Measurements from ENCODE around the gene CD164L2. TPM values are rescaled to one million over a fixed set of nuclear protein-coding genes. Genes with fewer than 3 reads are reported as not detected.
"Not testable (repeated sequence)": the region's sequence is repeated elsewhere in the genome, so short reads cannot be mapped to it uniquely, and the experiment has no call there.

Gene CD164L2
- not detected for total RNA-seq
- long read RNA-seq = 0 reads

- peak in 1 of 2 donors; percentile 37 for ATAC-seq
Measured at GRCh38 chr1:27383039-27383605, at the start of gene CD164L2. Gene CD164L2 (minus strand): TSS chr1:27383333. CDS start chr1:27383239, 94 bp downstream.

GRCh38 chr1:27432725-27433124, 49.6 kb upstream of the CD164L2 start:
- DNase-seq, ATAC-seq: not testable (repeated sequence)
- intact Hi-C loops (cut with DNase I) = loop anchor here (5.0 to 10.0 kb wide), 2 partner anchors 52 to 55 kb away; no protein-coding TSS in a partner anchor

More at GRCh38 chr1:27383039-27383605, at the start of gene CD164L2:
- intact Hi-C loops (cut with DNase I) = no loop called here
- DNase-seq = no peak

DNA sequence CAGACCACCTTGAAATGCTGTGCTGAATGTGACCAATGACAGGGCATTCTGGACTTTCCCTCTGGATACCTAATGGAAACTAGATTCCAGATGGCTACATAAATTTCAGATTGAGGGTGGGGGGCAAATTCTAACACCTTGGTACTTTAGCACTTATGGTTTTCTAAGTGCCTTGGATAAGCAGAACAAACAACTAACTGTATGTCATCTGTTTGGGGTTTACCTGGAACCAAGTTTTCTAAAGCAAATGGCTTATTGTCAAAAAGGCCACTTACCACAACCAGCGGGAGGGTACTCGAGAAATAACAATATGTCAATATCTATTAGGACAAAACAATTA, 48.4 kb upstream of the CD164L2 start:
- ATAC-seq (no peak), DNase-seq (no peak)
- intact Hi-C loops (cut with DNase I) = loop anchor here (5.0 to 10.0 kb wide), 2 partner anchors 53 to 56 kb away; no protein-coding TSS in a partner anchor

DNA sequence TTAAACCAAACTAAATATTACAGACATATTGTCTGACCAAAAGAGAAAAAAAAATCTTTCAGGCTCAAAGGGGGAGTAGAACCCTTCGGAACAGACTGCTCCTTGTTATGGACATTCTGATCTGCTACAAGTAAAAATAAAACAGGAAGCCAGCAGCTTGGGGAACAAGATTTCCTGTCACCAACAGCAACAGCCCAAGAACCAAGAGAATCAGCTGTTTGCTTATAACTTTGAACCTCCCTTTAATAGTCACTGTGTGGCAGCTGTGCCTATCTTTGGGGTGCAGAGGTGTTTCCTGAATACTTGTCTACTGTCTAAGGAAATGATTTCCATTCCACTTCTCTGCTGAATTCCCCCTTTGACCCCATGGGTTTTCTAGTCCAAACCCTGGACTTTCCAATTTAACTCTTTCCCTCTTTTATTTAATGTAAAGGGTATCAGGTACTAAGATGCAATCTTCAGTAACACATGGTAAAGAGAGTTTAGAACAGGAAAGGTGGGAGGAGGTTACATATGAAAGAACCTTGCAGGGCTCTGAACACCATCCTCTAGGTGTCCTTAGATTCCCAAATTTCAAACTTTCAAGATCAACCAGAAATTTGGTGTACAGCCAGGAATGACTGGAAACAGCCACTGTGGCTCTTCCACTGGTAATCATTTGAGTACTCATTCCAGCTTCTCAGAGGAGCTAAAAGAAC, 47.9 kb upstream of the CD164L2 start:
- peak; percentile 11 to 34 for ATAC-seq
- no peak for DNase-seq
- intact Hi-C loops (cut with DNase I) = loop anchor here (5.0 to 10.0 kb wide), 2 partner anchors 54 to 56 kb away; no protein-coding TSS in a partner anchor

DNA sequence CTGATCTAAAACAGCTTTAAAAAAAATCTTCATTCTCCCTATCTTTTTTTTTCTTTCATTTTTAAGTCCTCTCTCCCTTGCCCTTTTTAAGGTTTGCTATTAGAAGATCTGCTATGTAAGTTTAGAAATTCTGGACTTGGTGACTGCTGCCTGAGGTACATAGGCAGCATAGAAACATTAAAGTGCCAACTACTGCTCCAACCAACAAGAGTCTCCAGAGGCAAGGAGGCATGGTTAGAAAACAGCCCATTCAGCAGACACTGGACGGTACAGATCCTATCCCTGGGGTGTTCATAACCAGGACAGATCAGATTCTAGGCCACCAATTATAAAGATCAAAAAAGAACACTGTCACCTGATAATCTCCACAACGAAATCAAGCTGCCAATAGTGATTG, 45.9 kb upstream of the CD164L2 start:
- intact Hi-C loops (cut with DNase I) = no loop called here
- no peak for DNase-seq
- peak in 1 of 2 donors; percentile 8 for ATAC-seq

DNA sequence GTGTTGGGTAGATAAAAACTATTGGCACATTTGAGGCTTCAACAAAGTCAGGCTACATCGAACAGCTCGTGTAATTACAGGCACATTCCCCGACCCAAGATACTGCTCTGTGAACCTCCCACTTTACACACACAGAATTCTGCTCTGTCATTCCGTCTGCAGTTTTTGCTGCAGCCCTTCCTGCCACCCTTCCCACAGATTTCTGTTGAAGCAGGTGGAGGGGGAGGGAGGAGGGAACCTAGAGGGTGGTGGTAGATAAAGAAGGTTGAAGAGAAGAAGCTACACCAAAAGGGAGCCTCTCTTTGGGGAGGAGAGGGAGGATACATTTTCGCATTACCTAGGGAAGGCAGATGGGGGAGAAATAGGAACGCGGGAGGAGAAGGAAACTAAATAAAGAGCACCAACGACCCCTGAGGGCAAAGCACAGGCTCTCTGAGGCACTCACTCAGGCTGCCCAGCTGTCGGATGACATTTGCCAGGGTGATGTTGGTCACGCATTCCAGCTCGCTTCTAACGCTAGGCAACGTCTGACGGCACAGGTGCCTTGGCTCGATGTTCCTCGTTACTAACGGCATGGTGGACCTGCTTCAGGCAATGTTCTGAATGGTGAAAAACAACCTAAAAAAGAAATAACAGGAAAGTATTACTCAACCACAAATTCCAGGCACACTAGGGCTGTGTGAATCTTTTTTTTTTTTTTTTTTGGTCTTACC, 45.3 kb upstream of the CD164L2 start:
- peak; percentile 73 to 74 for ATAC-seq
- intact Hi-C loops (cut with DNase I) = no loop called here
- peak; percentile 48 for DNase-seq

GRCh38 chr1:27427816-27428315, 44.7 kb upstream of the CD164L2 start:
- DNase-seq (no peak), ATAC-seq (no peak)
- intact Hi-C loops (cut with DNase I) = no loop called here

DNA sequence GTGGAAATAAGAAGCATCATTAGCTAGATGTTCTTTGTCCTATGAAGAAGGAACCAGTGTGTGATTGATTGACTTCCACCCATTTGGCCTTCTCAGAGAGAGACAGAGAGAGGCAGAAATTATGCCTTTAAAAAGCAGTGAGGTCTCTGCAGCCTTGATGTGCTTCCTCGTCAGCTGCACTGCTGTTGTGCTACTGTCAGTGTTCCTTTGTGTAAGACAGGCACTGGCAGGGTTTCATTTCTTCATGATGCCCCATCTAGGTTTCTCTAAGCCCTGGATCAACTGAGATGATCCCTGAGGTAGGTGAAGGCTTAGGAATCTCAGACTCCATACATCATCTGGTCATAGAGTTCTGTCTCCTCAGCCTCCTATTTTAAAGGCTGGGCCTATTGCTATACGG, 44.2 kb upstream of the CD164L2 start:
- DNase-seq (no peak), ATAC-seq (peak in 1 of 2 donors; percentile 13)
- intact Hi-C loops (cut with DNase I) = no loop called here

- ATAC-seq (no peak), DNase-seq (no peak)
- intact Hi-C loops (cut with DNase I) = no loop called here
Measured at GRCh38 chr1:27423709-27424108, 40.6 kb upstream of the CD164L2 start.

- ATAC-seq = peak; percentile 96 to 97
- intact Hi-C loops (cut with DNase I) = loop anchor here in 1 of 2 donors (5.0 kb wide), 1 partner anchor 184 kb away; the partner anchor contains the start of gene AHDC1
- DNase-seq = peak; percentile 73
Measured at GRCh38 chr1:27418326-27419185, 35.4 kb upstream of the CD164L2 start.

DNA sequence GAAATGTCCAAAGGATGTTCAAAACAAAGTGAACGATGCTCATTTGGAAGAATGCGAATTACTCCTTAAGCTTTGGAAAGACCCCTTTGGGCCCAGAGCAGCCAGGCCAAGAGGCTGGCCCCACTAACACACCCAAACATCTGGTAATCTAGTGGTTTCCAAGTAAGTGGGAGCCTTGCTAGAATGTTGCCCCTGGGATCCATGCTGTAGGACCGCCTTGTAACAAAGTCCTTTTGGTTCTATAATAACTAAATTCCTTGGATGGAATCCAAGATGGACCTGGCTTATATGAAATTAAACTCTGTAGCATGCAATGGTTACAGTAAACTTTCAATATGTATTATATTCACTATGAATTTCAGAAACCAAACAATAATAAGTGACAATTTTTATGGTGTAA, 34.6 kb upstream of the CD164L2 start:
- intact Hi-C loops (cut with DNase I) = loop anchor here in 1 of 2 donors (5.0 kb wide), 1 partner anchor 185 kb away; the partner anchor contains the start of gene AHDC1
- no peak for ATAC-seq
- no peak for DNase-seq

- peak in 1 of 2 donors; percentile 45 for ATAC-seq
- no peak for DNase-seq
- intact Hi-C loops (cut with DNase I) = loop anchor here in 1 of 2 donors (5.0 kb wide), 1 partner anchor 186 kb away; the partner anchor contains the start of gene AHDC1
Measured at GRCh38 chr1:27416387-27417111, 33.4 kb upstream of the CD164L2 start.

DNA sequence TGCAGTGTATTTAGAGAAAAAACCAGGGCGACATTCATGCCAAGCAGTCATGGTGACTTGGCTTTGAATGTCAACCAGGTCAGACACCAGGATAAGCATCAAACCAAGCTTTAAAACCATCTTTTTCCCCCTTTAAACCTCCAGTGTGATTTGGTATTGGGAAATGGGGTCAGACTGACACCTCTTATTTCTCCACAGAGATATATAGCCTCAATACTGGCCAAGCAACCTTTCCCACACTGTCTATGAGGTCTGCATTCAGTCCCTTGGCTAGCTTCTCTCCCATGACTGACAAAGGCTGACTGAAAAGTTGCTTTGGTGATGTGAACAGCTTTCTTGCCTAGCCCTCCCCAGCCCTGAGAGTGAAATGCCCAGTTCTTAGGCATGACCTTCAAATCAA, 31.0 kb upstream of the CD164L2 start:
- ATAC-seq (no peak), DNase-seq (no peak)
- intact Hi-C loops (cut with DNase I) = no loop called here

DNA sequence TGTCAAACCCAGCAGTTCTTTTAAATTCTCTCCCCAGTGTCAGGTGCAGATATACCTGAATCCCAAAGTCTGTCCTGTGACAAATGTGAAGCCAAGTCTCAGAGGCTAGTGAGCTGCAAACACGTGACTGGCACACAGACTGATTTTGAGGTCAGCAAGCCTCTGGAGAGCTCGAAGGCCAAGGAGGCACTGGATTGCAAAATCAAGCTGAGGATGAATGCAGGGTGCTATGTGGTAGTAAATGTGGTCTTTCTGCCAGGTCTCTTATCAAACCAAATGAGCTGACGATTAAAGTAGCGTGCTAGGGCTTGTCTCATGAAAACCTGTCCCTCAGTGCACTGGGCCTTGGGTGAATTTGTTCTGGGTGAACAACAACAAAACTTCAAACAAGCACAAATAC, 29.9 kb upstream of the CD164L2 start:
- no peak for DNase-seq
- ATAC-seq = peak; percentile 67 to 76
- intact Hi-C loops (cut with DNase I) = no loop called here

- ATAC-seq = no peak
- intact Hi-C loops (cut with DNase I) = no loop called here
- DNase-seq = no peak
Measured at GRCh38 chr1:27412502-27412901, 29.4 kb upstream of the CD164L2 start.

DNA sequence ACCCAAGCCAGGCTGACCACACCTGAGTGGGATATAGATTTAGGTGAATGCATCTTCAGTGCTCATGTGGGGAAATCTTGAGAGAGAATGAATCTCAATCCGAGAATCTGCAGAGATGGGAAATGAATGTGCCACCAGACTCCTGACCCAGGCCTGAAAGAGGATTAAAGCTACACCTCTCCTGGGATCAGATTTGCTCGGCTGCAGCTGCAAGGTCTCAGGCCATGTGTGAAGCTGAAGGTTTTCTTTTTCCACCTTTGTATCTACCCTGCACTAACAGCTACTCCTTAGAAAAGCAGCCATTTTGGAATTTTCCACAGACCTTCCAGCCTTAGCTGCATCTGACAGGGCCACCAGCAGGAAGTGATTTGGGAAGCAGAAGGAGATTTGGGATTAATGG, 27.6 kb upstream of the CD164L2 start:
- ATAC-seq = no peak
- intact Hi-C loops (cut with DNase I) = no loop called here
- no peak for DNase-seq

GRCh38 chr1:27409669-27410068, 26.5 kb upstream of the CD164L2 start:
- no peak for ATAC-seq
- no peak for DNase-seq
- intact Hi-C loops (cut with DNase I) = no loop called here

DNA sequence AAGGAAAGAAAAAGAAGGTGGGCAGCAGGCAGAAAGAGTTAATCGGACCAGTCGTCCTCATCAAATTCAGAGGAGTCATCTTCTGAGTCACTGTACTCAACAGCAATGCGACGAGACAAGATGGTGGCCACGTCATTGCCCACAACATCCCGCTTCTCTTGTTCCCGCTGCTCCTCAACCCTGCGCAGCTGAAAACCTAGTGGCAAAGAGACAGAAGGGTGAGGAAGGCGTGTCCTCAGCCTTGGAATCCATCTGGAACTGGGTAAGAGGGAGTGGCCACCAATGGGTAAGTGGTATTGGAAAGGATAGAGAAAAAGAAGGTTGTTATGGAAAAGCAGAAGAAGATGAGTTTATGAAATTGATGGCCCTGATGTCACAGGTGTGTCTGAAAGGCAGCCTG, 25.0 kb upstream of the CD164L2 start:
- ATAC-seq = no peak
- intact Hi-C loops (cut with DNase I) = no loop called here
- no peak for DNase-seq

Measured in left cardiac atrium (tissue), 4 donors.